ENCODE measurements around the gene FIBCD1.
"Not testable (repeated sequence)": the region's sequence is repeated elsewhere in the genome, so short reads cannot be mapped to it uniquely, and the experiment has no call there.

DNA sequence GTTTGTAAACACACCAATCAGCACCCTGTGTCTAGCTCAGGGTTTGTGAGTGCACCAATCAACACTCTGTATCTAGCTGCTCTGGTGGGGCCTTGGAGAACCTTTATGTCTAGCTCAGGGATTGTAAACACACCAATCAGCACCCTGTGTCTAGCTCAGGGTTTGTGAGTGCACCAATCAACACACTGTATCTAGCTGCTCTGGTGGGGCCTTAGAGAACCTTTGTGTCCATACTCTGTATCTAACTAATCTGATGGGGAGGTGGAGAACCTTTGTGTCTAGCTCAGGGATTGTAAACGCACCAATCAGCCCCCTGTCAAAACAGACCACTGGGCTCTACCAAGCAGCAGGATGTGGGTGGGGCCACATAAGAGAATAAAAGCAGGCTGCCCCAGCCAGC, 28.4 kb downstream of the FIBCD1 start:
- TF ChIP-seq, protein P1, sequence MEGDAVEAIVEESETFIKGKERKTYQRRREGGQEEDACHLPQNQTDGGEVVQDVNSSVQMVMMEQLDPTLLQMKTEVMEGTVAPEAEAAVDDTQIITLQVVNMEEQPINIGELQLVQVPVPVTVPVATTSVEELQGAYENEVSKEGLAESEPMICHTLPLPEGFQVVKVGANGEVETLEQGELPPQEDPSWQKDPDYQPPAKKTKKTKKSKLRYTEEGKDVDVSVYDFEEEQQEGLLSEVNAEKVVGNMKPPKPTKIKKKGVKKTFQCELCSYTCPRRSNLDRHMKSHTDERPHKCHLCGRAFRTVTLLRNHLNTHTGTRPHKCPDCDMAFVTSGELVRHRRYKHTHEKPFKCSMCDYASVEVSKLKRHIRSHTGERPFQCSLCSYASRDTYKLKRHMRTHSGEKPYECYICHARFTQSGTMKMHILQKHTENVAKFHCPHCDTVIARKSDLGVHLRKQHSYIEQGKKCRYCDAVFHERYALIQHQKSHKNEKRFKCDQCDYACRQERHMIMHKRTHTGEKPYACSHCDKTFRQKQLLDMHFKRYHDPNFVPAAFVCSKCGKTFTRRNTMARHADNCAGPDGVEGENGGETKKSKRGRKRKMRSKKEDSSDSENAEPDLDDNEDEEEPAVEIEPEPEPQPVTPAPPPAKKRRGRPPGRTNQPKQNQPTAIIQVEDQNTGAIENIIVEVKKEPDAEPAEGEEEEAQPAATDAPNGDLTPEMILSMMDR (IDR thresholded peaks at IDR 0.05), result not testable (repeated sequence)
- not testable (repeated sequence) for TF ChIP-seq POLR2A, POLR2AphosphoS5 (IDR thresholded peaks at IDR 0.05)

All from suprapubic skin (tissue), 4 donors.